Measurements from ENCODE around the gene ALDH1L2. TPM values are rescaled to one million over a fixed set of nuclear protein-coding genes. Genes with fewer than 3 reads are reported as not detected.

The ALDH1L2 gene
- polyA plus RNA-seq, 1 donor from 2014 or later: 0.10 TPM

Other genes starting within 250 kb of the ALDH1L2 start
- gene SLC41A2, start 126.2 kb downstream of the ALDH1L2 start, polyA plus RNA-seq: 0.83 TPM
- gene NOPCHAP1, start 98.1 kb downstream of the ALDH1L2 start, polyA plus RNA-seq: 14.9 TPM
- 91.1 TPM for gene WASHC4, start 23.3 kb upstream of the ALDH1L2 start, polyA plus RNA-seq
- 10.0 TPM for gene APPL2, start 151.7 kb upstream of the ALDH1L2 start, polyA plus RNA-seq
- gene C12orf75, start 246.2 kb upstream of the ALDH1L2 start, polyA plus RNA-seq: 38.5 TPM

Measured in IgD-negative memory B cell (primary cell).